Measurements from ENCODE around the gene TNPO2.

The TNPO2 gene

DNA sequence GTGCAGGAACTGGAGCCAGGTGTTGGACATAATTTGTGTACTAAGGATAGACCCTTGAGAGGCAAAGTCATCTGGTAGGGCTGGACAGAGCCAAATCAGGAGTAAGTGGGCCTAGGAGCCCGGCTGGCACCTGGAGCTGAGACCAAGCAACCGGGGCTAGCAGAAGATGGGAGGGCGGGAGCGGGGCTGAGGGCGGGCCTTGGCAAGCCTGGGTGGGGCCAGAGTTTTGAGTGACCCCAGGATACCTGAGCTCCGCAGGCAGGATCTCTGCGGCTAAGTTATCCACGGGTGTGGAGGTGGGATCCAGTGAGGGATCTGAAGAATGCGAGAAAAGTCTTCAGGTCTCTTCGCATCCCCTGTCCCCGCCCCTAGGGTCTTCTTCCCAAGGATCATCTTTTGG is 43.4 kb upstream of the TNPO2 start:
- DNase-seq (ENCODE audit: extremely low read depth, insufficient read length): no peak
- Histone ChIP-seq H3K36me3 (ENCODE audit: control insufficient read depth, insufficient read depth, low read length) (no peaks in the 10 kb centered on the region; the same call in 1 of the 2 replicates), H3K4me3 (replicated peaks; ENCODE audit: low read depth, low read length) (no peak overlapping the region), H3K27me3 (replicated peaks; ENCODE audit: control insufficient read depth, insufficient read depth, low read length) (no peaks in the 10 kb centered on the region)
- TF ChIP-seq, protein P1, sequence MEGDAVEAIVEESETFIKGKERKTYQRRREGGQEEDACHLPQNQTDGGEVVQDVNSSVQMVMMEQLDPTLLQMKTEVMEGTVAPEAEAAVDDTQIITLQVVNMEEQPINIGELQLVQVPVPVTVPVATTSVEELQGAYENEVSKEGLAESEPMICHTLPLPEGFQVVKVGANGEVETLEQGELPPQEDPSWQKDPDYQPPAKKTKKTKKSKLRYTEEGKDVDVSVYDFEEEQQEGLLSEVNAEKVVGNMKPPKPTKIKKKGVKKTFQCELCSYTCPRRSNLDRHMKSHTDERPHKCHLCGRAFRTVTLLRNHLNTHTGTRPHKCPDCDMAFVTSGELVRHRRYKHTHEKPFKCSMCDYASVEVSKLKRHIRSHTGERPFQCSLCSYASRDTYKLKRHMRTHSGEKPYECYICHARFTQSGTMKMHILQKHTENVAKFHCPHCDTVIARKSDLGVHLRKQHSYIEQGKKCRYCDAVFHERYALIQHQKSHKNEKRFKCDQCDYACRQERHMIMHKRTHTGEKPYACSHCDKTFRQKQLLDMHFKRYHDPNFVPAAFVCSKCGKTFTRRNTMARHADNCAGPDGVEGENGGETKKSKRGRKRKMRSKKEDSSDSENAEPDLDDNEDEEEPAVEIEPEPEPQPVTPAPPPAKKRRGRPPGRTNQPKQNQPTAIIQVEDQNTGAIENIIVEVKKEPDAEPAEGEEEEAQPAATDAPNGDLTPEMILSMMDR (IDR thresholded peaks at IDR 0.05; ENCODE audit: insufficient read depth, low read length, poor library complexity, severe bottlenecking): no peak

DNA sequence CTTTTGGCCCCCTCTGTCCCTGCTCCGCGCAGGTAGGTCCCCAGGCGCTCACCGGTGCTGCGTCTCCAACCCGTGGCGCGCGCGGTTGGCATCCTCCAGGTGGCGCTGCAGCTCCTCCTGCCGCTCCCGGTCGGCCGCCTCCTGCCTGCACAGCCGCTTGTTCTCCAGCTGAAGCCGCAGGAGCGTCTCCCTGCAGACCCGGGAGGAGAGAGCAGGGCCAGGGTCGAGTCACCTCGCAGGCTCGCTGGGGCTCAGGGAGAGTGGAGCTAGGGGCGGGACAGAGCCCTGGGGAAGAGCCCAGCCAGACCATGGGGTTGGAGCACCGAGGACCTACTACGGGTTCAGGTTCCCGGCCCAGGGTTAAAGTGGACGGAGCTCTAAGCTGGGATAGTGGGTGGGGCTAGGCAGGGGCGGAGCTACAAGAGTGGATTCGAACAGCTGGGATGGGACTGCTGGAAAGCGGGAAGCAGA is 42.4 kb upstream of the TNPO2 start:
- Histone ChIP-seq H3K36me3 (ENCODE audit: control insufficient read depth, insufficient read depth, low read length) (no peaks in the 10 kb centered on the region; the same call in 1 of the 2 replicates), H3K27me3 (replicated peaks; ENCODE audit: control insufficient read depth, insufficient read depth, low read length) (no peaks in the 10 kb centered on the region), H3K4me3 (replicated peaks; ENCODE audit: low read depth, low read length) (peak overlapping the region; percentile 43)
- TF ChIP-seq, protein P1 (IDR thresholded peaks at IDR 0.05; ENCODE audit: insufficient read depth, low read length, poor library complexity, severe bottlenecking): peak; percentile 89
- peak; percentile 80 for DNase-seq (ENCODE audit: extremely low read depth, insufficient read length)

DNA sequence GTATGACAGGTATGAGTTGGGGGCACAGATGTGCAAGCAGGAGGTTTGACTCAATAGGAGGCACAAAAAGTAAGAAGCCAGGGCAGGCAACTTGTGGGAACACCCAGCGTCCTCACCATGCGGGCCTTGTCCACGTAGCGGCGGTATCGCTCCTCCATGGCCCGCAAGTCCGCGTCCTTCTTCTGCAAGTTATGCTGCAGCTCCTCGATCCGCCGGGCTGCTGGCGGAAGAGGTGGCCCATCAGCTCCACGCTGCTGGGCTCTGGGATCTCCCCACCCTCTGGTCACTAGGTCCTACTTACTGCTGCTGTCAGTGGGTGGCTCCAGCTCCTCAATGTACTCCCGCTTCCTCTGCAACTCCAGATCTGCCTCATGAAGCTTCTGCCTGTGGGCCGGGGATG is 41.0 kb upstream of the TNPO2 start:
- no peaks in the 10 kb centered on the region; the same call in 1 of the 2 replicates for H3K36me3 ChIP-seq (ENCODE audit: control insufficient read depth, insufficient read depth, low read length)
- TF ChIP-seq, protein P1 (IDR thresholded peaks at IDR 0.05; ENCODE audit: insufficient read depth, low read length, poor library complexity, severe bottlenecking): no peak
- H3K27me3 ChIP-seq (replicated peaks; ENCODE audit: control insufficient read depth, insufficient read depth, low read length): no peaks in the 10 kb centered on the region
- no peak overlapping the region for H3K4me3 ChIP-seq (replicated peaks; ENCODE audit: low read depth, low read length)
- no peak for DNase-seq (ENCODE audit: extremely low read depth, insufficient read length)

DNA sequence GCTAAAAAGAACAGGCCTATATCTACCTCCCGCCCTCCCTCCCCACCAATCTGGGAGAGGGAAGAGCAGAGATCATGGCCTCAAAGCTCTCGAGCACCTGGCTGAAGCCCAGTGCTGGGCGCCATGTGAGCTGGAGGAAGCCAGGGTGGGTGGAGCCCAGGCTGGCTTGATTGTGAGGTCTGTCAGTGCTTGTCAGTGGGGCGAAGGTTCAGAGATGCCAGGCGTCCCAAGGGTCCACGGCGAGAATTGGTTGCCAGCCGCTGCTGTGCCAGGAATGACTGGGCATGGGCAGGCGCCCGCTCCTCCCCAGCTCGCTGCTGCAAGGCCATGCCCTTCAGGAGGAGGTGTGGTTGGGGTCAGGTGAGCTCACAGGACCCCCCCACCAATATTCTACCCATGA is 39.4 kb upstream of the TNPO2 start:
- Histone ChIP-seq H3K36me3 (ENCODE audit: control insufficient read depth, insufficient read depth, low read length) (no peaks in the 10 kb centered on the region; the same call in 1 of the 2 replicates), H3K27me3 (replicated peaks; ENCODE audit: control insufficient read depth, insufficient read depth, low read length) (no peaks in the 10 kb centered on the region), H3K4me3 (replicated peaks; ENCODE audit: low read depth, low read length) (no peak overlapping the region)
- no peak for DNase-seq (ENCODE audit: extremely low read depth, insufficient read length)
- TF ChIP-seq, protein P1 (IDR thresholded peaks at IDR 0.05; ENCODE audit: insufficient read depth, low read length, poor library complexity, severe bottlenecking): no peak

DNA sequence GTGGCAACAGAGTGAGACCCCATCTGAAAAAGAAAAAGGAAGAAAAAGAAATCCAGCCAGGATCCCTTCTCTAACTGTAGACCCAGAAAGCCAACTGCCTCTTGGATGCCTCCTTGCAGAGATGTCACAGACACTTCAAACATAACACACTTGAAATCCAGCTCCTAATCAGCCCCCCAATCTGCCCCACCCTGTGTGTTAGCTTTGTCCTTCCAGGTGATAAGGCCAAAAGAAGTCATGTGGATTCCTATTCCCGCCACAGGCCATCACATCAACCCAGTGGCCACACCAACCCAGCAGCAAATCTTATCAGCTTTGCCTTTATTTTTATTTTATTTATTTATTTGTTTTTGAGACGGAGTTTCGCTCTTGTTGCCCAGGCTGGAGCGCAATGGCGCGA is 36.0 kb upstream of the TNPO2 start:
- TF ChIP-seq, protein P1 (IDR thresholded peaks at IDR 0.05; ENCODE audit: insufficient read depth, low read length, poor library complexity, severe bottlenecking): no peak
- no peak for DNase-seq (ENCODE audit: extremely low read depth, insufficient read length)
- no peaks in the 10 kb centered on the region for H3K27me3 ChIP-seq (replicated peaks; ENCODE audit: control insufficient read depth, insufficient read depth, low read length)
- H3K36me3 ChIP-seq (ENCODE audit: control insufficient read depth, insufficient read depth, low read length): no peaks in the 10 kb centered on the region; the same call in 1 of the 2 replicates
- H3K4me3 ChIP-seq (replicated peaks; ENCODE audit: low read depth, low read length): no peak overlapping the region

Measured in GM06990 (cell line).